ENCODE measurements around the gene DDX25. TPM values are rescaled to one million over a fixed set of nuclear protein-coding genes. Genes with fewer than 3 reads are reported as not detected.

Gene DDX25
- total RNA-seq, 1 donor from 2014 or later: 1.8 TPM

DNA sequence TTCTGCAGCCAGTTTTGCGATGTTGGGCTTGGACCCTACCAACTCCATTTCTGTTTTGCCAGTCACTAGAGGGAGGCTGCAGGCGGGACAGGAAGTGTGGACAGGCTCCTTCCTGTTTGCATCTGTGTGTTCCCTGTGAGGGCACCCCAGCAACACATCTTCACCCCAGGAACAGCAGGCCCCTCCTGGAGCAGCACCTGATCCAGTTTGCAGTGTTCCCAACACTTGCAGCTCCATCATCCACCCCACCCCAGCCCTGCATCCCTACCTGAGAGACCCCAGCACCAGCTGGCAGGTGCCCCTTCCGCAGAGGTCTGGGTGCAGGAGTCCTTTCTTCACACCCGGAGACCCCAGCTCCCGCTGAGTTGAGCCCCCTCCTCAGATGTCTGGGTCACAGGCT, 34.1 kb downstream of the DDX25 start:
- no peaks in the 10 kb centered on the region for H3K36me3 Mint-ChIP-seq
- DNase-seq (ENCODE audit: extremely low spot score, unreplicated experiment): no peak
- no peak overlapping the region for H3K27ac Mint-ChIP-seq

DNA sequence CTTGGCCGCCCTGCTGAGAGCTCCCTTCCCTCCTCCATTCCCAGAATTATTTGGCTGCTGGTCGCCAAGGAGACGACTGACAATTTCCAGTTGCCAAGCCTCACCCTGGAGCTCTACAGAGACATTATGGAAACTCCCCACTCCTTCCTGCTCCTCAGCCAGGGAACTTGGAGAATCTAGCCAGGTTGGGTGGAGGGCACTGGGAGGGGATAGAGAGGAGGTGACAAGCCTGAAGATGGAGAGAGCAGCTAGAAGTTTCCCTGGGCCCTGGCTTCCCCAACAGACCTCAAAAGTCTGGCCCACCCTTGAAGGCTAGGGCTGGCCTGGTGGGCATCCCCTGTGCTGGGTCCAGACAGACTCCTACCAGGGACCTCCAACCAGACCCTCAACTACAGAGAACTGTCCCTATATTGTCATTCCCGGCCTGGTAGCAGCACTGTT, 34.8 kb downstream of the DDX25 start:
- H3K36me3 Mint-ChIP-seq: no peaks in the 10 kb centered on the region
- peak overlapping the region; percentile 58 for H3K27ac Mint-ChIP-seq
- TF ChIP-seq, protein P1, sequence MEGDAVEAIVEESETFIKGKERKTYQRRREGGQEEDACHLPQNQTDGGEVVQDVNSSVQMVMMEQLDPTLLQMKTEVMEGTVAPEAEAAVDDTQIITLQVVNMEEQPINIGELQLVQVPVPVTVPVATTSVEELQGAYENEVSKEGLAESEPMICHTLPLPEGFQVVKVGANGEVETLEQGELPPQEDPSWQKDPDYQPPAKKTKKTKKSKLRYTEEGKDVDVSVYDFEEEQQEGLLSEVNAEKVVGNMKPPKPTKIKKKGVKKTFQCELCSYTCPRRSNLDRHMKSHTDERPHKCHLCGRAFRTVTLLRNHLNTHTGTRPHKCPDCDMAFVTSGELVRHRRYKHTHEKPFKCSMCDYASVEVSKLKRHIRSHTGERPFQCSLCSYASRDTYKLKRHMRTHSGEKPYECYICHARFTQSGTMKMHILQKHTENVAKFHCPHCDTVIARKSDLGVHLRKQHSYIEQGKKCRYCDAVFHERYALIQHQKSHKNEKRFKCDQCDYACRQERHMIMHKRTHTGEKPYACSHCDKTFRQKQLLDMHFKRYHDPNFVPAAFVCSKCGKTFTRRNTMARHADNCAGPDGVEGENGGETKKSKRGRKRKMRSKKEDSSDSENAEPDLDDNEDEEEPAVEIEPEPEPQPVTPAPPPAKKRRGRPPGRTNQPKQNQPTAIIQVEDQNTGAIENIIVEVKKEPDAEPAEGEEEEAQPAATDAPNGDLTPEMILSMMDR (conservative IDR thresholded peaks at IDR 0.05): no peak
- H3K4me1 Mint-ChIP-seq (ENCODE audit: unreplicated experiment): peaks cover 53% of the 10 kb centered on the region
- DNase-seq (ENCODE audit: extremely low spot score, unreplicated experiment): no peak
- H3K9me3 Mint-ChIP-seq: no peaks in the 10 kb centered on the region
- H3K27me3 Mint-ChIP-seq: peaks cover 8% of the 10 kb centered on the region
- peak overlapping the region; percentile 7 for H3K4me3 Mint-ChIP-seq

More for the DNA sequence above, 34.1 kb downstream of the DDX25 start:
- Mint-ChIP-seq H3K4me3 (no peak overlapping the region), H3K4me1 (ENCODE audit: unreplicated experiment) (peaks cover 53% of the 10 kb centered on the region), H3K9me3 (no peaks in the 10 kb centered on the region), H3K27me3 (peaks cover 5% of the 10 kb centered on the region)
- TF ChIP-seq, protein P1 (conservative IDR thresholded peaks at IDR 0.05): no peak

DNA sequence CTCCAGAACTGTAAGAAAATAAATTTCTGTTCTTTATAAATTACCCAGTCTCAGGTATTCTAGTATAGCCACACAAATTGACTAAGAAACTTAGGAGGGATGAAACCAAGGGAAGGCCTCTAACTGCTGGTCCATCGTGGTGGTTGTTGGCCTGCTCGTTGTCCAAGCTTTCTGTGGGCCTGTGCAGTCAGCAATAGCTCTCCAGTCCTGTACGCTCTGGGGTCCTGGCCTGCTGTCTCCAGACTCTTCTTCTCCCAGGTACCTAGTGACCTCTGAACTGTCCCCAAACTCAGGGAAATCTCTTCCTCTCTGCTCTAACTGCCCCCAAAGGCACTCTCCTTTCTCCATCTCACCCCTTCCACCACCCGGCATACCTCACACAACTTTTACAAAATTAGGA, 35.8 kb downstream of the DDX25 start:
- Mint-ChIP-seq H3K4me3 (no peak overlapping the region), H3K9me3 (no peaks in the 10 kb centered on the region), H3K4me1 (ENCODE audit: unreplicated experiment) (peaks cover 54% of the 10 kb centered on the region), H3K27me3 (peaks cover 13% of the 10 kb centered on the region), H3K36me3 (no peaks in the 10 kb centered on the region), H3K27ac (no peak overlapping the region)
- no peak for DNase-seq (ENCODE audit: extremely low spot score, unreplicated experiment)
- TF ChIP-seq, protein P1 (conservative IDR thresholded peaks at IDR 0.05): no peak

DNA sequence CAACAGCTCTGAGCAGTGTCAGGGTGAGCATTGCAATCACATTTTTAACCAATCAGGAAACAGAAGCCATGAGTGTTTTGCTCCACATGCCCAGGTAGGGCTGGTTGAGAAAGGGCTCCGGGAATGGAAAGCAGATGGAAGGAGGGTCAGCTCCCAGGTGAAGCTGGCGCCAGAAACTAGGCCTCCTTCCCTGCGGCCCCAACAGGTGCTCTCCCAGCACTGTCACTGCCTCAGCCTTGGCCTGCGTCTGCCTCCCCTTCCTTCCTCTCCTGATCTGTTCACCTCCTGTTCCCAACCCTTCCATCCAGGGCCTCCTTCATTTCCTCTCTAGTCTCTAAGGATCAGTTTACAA, 36.9 kb downstream of the DDX25 start:
- Mint-ChIP-seq H3K4me1 (ENCODE audit: unreplicated experiment) (peaks cover 49% of the 10 kb centered on the region), H3K9me3 (no peaks in the 10 kb centered on the region), H3K27ac (no peak overlapping the region), H3K27me3 (peaks cover 13% of the 10 kb centered on the region), H3K36me3 (no peaks in the 10 kb centered on the region), H3K4me3 (no peak overlapping the region)
- DNase-seq (ENCODE audit: extremely low spot score, unreplicated experiment): no peak
- TF ChIP-seq, protein P1 (conservative IDR thresholded peaks at IDR 0.05): no peak

DNA sequence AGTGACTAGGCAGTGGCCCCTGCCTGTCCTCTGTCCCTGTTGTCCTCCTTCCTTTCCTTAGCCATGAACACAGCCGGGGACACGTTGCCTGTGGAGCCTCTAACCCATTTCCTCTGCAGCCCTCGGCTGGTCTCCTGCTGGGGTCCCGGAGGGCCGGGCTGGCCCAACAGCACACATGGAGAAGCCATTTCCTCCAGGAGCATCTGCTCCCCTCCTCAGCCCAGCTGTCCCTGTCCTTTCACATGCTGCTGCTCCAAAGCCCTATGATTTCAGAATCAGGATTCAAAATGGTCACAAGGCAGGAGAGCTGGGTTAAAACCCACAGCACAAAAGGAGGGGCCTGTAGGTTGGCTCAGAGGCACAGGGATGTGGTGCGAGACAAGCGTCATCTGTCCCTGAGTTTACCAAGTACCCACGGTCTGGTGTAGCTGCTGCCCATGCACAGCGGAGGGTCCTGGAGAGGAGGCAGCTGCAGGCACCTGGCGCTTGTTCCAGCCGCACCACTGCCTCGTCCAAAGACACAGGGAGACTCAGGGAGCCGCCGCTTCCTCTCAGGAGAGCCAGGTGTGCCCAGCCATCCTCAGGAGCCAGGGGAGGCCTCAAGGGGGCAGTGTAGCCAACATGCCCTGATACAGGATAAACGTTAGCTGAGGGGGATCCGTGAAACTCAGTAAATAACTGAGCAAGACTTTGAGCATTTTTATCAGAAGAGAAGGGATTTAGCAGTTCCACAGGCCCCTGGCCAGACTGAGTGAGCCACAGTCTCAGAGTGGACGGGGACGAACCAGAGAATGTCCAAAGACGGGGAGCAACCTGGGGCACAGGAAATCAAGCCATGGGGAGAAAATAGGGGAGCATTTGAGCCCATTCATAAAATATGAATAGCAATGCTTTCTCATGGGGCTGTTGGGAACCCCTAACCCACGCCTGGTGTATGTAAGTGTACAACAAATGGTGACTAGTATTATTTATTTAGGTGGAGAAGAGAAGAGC, 37.6 kb downstream of the DDX25 start:
- peaks cover 47% of the 10 kb centered on the region for H3K4me1 Mint-ChIP-seq (ENCODE audit: unreplicated experiment)
- no peak overlapping the region for H3K27ac Mint-ChIP-seq
- peaks cover 13% of the 10 kb centered on the region for H3K27me3 Mint-ChIP-seq
- TF ChIP-seq, protein P1 (conservative IDR thresholded peaks at IDR 0.05): peak; percentile 76
- no peaks in the 10 kb centered on the region for H3K36me3 Mint-ChIP-seq
- DNase-seq (ENCODE audit: extremely low spot score, unreplicated experiment): no peak
- peak overlapping the region; percentile 17 for H3K4me3 Mint-ChIP-seq
- H3K9me3 Mint-ChIP-seq: no peaks in the 10 kb centered on the region
